WTC11 (cell line): ENCODE results near the gene CHI3L1. TPM values are rescaled to one million over a fixed set of nuclear protein-coding genes. Genes with fewer than 3 reads are reported as not detected.

Experiments used
- ATAC-seq: fragments of 200-7000 bp; cut with Tn5 transposase; 2 replicates; pipeline ENCODE4 v1.10.0; 2021; ENCODE audit warnings: mild to moderate bottlenecking, moderate library complexity
- CTCF ChIA-PET: fragments of 300-600 bp; sonication (Branson Sonifier 250); formaldehyde crosslinking; loops from one replicate; lab custom pipeline; 2021; ENCODE audit warnings: antibody characterized with exemption; lab: Charles Lee
- POLR2A ChIA-PET: fragments of 350-600 bp; sonication (Branson Sonifier 250); formaldehyde crosslinking; loops from one replicate; lab custom pipeline; 2021; ENCODE audit warnings: antibody characterized with exemption; lab: Charles Lee
- DNase-seq: peaks from one replicate; pipeline ENCODE4 v3.0.0; 2021; ENCODE audit warnings: low spot score
- H3K27ac Mint-ChIP-seq: 2 replicates; pipeline ENCODE4 v1.8.0; 2021; ENCODE audit warnings: mixed read lengths
- H3K27me3 Mint-ChIP-seq: 2 replicates; pipeline ENCODE4 v1.8.0; 2021; ENCODE audit warnings: low read depth, mild to moderate bottlenecking, moderate library complexity, mixed read lengths
- H3K36me3 Mint-ChIP-seq: 2 replicates; pipeline ENCODE4 v1.8.0; 2021; ENCODE audit warnings: mixed read lengths
- H3K4me1 Mint-ChIP-seq: 2 replicates; pipeline ENCODE4 v1.8.0; 2022; ENCODE audit warnings: mixed read lengths
- H3K4me3 Mint-ChIP-seq: 2 replicates; pipeline ENCODE4 v1.8.0; 2021; ENCODE audit warnings: mild to moderate bottlenecking, moderate library complexity, mixed read lengths
- H3K9me3 Mint-ChIP-seq: 2 replicates; pipeline ENCODE4 v1.8.0; 2021; ENCODE audit warnings: mixed read lengths
- CBFB ChIP-seq: sonication (generic); formaldehyde crosslinking; IDR thresholded peaks from 2 replicates; pipeline ENCODE4 v1.8.1; 2022; ENCODE audit warnings: mild to moderate bottlenecking, low read depth, missing genetic modification reagents
- CREM ChIP-seq: sonication (generic); formaldehyde crosslinking; IDR thresholded peaks from 2 replicates; pipeline ENCODE4 v1.8.1; 2022; ENCODE audit warnings: mild to moderate bottlenecking, missing genetic modification reagents, moderate library complexity
- ETV6 ChIP-seq: sonication (generic); formaldehyde crosslinking; IDR thresholded peaks from 2 replicates; pipeline ENCODE4 v1.8.1; 2022; ENCODE audit warnings: mild to moderate bottlenecking, missing genetic modification reagents
- FOXJ3 ChIP-seq: sonication (generic); formaldehyde crosslinking; IDR thresholded peaks from 2 replicates; pipeline ENCODE4 v1.9.0; 2021; ENCODE audit warnings: missing genetic modification reagents, mild to moderate bottlenecking, borderline replicate concordance
- FOXK1 ChIP-seq: sonication (generic); formaldehyde crosslinking; IDR thresholded peaks from 2 replicates; pipeline ENCODE4 v1.8.0; 2022; ENCODE audit warnings: mild to moderate bottlenecking, moderate library complexity, missing genetic modification reagents
- GRHL2 ChIP-seq: fragments of 250-450 bp; sonication (Bioruptor Pico); IDR thresholded peaks from 2 replicates; pipeline ENCODE4 v1.8.0; 2022; ENCODE audit warnings: mild to moderate bottlenecking, moderate library complexity; ENCODE audit not compliant: insufficient replicate concordance, severe bottlenecking
- NR1H2 ChIP-seq: sonication (generic); formaldehyde crosslinking; IDR thresholded peaks from 2 replicates; pipeline ENCODE4 v1.9.0; 2021; ENCODE audit warnings: mild to moderate bottlenecking, moderate library complexity, missing genetic modification reagents
- SMAD3 ChIP-seq: sonication (generic); formaldehyde crosslinking; IDR thresholded peaks from 2 replicates; pipeline ENCODE4 v1.8.0; 2022; ENCODE audit warnings: missing genetic modification reagents, mild to moderate bottlenecking, borderline replicate concordance
- SOX15 ChIP-seq: fragments of 250-450 bp; sonication (Bioruptor Pico); IDR thresholded peaks from 2 replicates; pipeline ENCODE4 v1.9.0; 2021; ENCODE audit warnings: mild to moderate bottlenecking
- TP53 ChIP-seq: sonication (generic); formaldehyde crosslinking; IDR thresholded peaks from 2 replicates; pipeline ENCODE4 v1.8.1; 2023; ENCODE audit warnings: mild to moderate bottlenecking, missing genetic modification reagents
- ZNF219 ChIP-seq: sonication (generic); formaldehyde crosslinking; IDR thresholded peaks from 2 replicates; pipeline ENCODE4 v1.8.0; 2023; ENCODE audit warnings: missing genetic modification reagents, mild to moderate bottlenecking, borderline replicate concordance
- ZNF263 ChIP-seq: sonication (generic); formaldehyde crosslinking; IDR thresholded peaks from 2 replicates; pipeline ENCODE4 v1.8.1; 2022; ENCODE audit warnings: low read depth, mild to moderate bottlenecking, moderate library complexity, missing genetic modification reagents
- ZNF317 ChIP-seq: sonication (generic); formaldehyde crosslinking; IDR thresholded peaks from 2 replicates; pipeline ENCODE4 v1.8.1; 2023; ENCODE audit warnings: low read depth, mild to moderate bottlenecking, moderate library complexity, missing genetic modification reagents, borderline replicate concordance
- ZNF423 ChIP-seq: fragments of 250-450 bp; sonication (Bioruptor Pico); IDR thresholded peaks from 2 replicates; pipeline ENCODE4 v2.1.2; 2022; ENCODE audit warnings: mild to moderate bottlenecking, moderate library complexity
- total RNA-seq: library from RNA; stranded (reverse); gene quantifications from 3 replicates; pipeline ENCODE4 v1.2.3, GENCODE V29; 2021
- TF ChIP-seq, protein P1 (sequence below): fragments of 200-600 bp; IDR thresholded peaks from 2 replicates; pipeline ENCODE4 v1.8.0; 2022; ENCODE audit warnings: antibody characterized with exemption
- TF ChIP-seq, protein P2 (sequence below): sonication (generic); formaldehyde crosslinking; IDR thresholded peaks from 2 replicates; pipeline ENCODE4 v1.8.1; 2022; ENCODE audit warnings: mild to moderate bottlenecking, moderate library complexity, missing genetic modification reagents
- TF ChIP-seq, protein P3 (sequence below): fragments of 250-450 bp; sonication (Bioruptor Pico); IDR thresholded peaks from 2 replicates; pipeline ENCODE4 v1.9.0; 2021; ENCODE audit warnings: mild to moderate bottlenecking
- TF ChIP-seq, protein P4 (sequence below): sonication (generic); formaldehyde crosslinking; IDR thresholded peaks from 2 replicates; pipeline ENCODE4 v1.8.0; 2022; ENCODE audit warnings: mild to moderate bottlenecking, missing genetic modification reagents
- TF ChIP-seq, protein P5 (sequence below): sonication (generic); formaldehyde crosslinking; IDR thresholded peaks from 2 replicates; pipeline ENCODE4 v1.8.1; 2023; ENCODE audit warnings: mild to moderate bottlenecking, missing genetic modification reagents

Gene CHI3L1
- total RNA-seq, 1 experiment from 2014 or later = 0.24 TPM

DNA sequence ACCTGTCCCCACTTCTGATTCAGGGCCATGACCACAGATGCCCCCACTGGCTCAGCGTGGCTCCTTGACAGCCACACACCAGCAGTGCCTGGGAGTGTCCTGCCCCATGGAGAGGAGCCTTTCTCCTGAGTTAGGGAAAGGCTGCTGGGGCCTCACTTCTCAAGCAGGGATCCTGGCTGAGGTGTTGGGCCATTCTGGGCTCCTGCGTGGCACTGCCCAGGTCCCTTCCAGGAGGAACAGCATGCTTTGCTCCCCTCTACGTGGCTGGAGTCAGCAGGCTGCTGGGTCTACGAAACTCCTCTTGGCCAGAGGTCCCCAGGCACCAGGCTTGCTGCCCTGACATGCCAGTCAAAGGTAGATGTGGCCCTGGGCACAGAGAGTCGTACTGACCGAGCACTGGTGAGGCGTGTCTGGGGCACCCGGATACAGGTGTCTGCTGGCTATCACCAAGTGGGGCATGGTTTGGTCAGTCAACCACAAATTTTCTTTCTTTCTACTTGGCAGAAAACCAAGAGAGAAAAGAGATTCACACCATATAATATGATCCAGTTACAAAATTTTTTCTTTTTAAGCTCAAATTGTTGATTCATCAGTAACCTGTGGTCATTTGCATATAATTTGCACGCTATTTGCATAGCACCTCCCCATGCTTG lies 54.8 kb downstream of the CHI3L1 start:
- H3K4me1 Mint-ChIP-seq = peaks cover 27% of the 10 kb centered on the region
- TF ChIP-seq ZNF423 (CRISPR knock-in tag) = no peak
- ChIA-PET CTCF (interaction anchor here (0.6 to 11.1 kb wide), 8 partner anchors 8 to 136 kb away, joined by 3 to 184 read pairs (median 14); no protein-coding TSS in a partner anchor), POLR2A (no interaction called here)
- peaks cover 30% of the 10 kb centered on the region for H3K27me3 Mint-ChIP-seq
- DNase-seq = no peak
- H3K36me3 Mint-ChIP-seq = no peaks in the 10 kb centered on the region
- ATAC-seq = no peak
- H3K4me3 Mint-ChIP-seq = no peak overlapping the region
- H3K27ac Mint-ChIP-seq = no peak overlapping the region
- H3K9me3 Mint-ChIP-seq = no peaks in the 10 kb centered on the region

DNA sequence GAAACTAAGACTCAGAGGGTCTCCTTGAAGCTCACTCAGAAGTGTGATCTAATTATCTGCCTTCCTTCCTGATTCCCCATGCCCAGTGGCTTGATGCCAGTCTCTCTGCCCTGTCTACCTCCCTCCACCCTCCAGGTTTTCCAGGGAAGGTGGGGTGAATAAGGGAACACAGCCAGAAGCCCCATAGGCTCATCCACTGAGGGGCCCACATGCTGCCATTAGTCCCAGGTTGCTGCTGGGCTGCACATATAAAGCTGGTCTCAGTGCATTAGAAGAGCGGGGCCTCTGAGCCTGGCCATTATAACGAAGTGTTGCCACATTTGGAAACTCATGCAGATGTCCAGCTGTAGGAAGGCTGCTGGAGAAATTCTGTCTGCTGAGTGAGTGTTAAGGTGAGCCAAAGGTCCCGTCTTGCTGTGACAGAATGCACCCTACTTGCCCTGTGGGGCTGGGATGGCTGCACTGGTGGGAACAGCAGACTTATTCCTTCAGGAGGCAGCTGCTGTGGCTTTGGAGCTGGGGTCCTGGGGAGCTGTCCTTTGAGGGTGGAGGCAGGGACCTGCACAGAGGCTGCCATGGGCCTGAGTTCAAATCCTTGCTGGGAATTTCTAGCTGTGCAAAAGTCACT lies 56.0 kb downstream of the CHI3L1 start:
- no peak for ATAC-seq
- H3K27me3 Mint-ChIP-seq = peaks cover 37% of the 10 kb centered on the region
- TF ChIP-seq GRHL2 = no peak
- no peak for TF ChIP-seq ZNF263 (CRISPR knock-in tag)
- no peak for TF ChIP-seq ZNF219 (CRISPR knock-in tag)
- TF ChIP-seq NR1H2 (CRISPR knock-in tag) = no peak
- TF ChIP-seq ETV6 = no peak
- TF ChIP-seq TP53 = no peak
- TF ChIP-seq SOX15 (CRISPR knock-in tag) = no peak
- no peak for TF ChIP-seq SMAD3
- TF ChIP-seq, protein P1, sequence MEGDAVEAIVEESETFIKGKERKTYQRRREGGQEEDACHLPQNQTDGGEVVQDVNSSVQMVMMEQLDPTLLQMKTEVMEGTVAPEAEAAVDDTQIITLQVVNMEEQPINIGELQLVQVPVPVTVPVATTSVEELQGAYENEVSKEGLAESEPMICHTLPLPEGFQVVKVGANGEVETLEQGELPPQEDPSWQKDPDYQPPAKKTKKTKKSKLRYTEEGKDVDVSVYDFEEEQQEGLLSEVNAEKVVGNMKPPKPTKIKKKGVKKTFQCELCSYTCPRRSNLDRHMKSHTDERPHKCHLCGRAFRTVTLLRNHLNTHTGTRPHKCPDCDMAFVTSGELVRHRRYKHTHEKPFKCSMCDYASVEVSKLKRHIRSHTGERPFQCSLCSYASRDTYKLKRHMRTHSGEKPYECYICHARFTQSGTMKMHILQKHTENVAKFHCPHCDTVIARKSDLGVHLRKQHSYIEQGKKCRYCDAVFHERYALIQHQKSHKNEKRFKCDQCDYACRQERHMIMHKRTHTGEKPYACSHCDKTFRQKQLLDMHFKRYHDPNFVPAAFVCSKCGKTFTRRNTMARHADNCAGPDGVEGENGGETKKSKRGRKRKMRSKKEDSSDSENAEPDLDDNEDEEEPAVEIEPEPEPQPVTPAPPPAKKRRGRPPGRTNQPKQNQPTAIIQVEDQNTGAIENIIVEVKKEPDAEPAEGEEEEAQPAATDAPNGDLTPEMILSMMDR = no peak
- TF ChIP-seq ZNF317 (CRISPR knock-in tag) = no peak
- no peak for TF ChIP-seq CREM
- TF ChIP-seq, protein P2, sequence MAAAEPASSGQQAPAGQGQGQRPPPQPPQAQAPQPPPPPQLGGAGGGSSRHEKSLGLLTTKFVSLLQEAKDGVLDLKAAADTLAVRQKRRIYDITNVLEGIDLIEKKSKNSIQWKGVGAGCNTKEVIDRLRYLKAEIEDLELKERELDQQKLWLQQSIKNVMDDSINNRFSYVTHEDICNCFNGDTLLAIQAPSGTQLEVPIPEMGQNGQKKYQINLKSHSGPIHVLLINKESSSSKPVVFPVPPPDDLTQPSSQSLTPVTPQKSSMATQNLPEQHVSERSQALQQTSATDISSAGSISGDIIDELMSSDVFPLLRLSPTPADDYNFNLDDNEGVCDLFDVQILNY = no peak
- TF ChIP-seq FOXK1 (CRISPR knock-in tag) = no peak
- H3K36me3 Mint-ChIP-seq = no peaks in the 10 kb centered on the region
- ChIA-PET CTCF (interaction anchor here (1.0 to 11.1 kb wide), 7 partner anchors 12 to 213 kb away, joined by 3 to 190 read pairs (median 128); no protein-coding TSS in a partner anchor), POLR2A (no interaction called here)
- no peak overlapping the region for H3K4me3 Mint-ChIP-seq
- H3K27ac Mint-ChIP-seq = no peak overlapping the region
- H3K9me3 Mint-ChIP-seq = no peaks in the 10 kb centered on the region
- no peak for DNase-seq
- H3K4me1 Mint-ChIP-seq = peaks cover 38% of the 10 kb centered on the region

DNA sequence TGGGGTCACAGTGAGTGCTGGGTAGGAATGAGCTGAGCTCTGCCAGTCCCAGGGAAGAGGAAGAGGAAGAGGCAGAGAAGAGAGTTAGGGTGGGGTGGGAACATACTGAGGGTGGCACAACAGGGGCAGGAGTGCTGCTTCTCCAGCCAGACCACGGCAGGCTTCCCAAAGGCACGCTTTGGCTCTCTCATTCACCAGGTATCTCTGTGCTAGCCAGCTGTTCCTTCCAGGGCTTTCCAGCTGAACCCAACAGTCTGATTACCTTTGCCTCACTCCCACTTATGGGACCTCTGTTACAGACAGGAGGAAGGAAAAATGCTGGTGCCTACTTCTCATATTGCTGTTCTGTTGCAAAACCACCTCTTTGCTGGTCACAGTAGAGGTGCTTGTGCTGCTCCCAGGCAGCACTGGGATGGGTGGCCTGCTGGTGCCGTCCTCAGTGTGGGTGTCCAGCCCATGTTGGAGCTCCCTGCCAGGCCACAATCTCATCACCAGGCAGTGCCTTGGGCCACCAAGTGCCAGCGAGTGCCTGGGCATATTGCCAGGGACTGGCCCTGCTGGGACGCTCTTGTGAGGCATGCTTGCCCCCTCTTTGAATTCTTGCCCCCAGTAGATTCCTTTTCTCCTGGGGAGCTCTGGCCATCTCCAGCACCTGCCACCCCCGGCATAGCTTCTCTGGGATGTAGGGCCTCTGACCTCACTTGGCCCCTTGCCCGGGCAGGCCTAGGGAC lies 56.8 kb downstream of the CHI3L1 start:
- peaks cover 38% of the 10 kb centered on the region for H3K4me1 Mint-ChIP-seq
- CTCF ChIA-PET = interaction anchor here (4.4 to 11.1 kb wide), 8 partner anchors 11 to 138 kb away, joined by 25 to 190 read pairs (median 110); partner anchors contain the start of gene MYOG
- no peaks in the 10 kb centered on the region for H3K9me3 Mint-ChIP-seq
- ATAC-seq = no peak
- POLR2A ChIA-PET = interaction anchor here (1.2 kb wide), 1 partner anchor 12 kb away, joined by 3 read pairs; no protein-coding TSS in a partner anchor
- peaks cover 37% of the 10 kb centered on the region for H3K27me3 Mint-ChIP-seq
- no peak overlapping the region for H3K27ac Mint-ChIP-seq
- peak overlapping the region; percentile 67; the same call in 1 of the 2 replicates for H3K4me3 Mint-ChIP-seq
- DNase-seq = no peak
- no peaks in the 10 kb centered on the region for H3K36me3 Mint-ChIP-seq
- TF ChIP-seq, protein P3, sequence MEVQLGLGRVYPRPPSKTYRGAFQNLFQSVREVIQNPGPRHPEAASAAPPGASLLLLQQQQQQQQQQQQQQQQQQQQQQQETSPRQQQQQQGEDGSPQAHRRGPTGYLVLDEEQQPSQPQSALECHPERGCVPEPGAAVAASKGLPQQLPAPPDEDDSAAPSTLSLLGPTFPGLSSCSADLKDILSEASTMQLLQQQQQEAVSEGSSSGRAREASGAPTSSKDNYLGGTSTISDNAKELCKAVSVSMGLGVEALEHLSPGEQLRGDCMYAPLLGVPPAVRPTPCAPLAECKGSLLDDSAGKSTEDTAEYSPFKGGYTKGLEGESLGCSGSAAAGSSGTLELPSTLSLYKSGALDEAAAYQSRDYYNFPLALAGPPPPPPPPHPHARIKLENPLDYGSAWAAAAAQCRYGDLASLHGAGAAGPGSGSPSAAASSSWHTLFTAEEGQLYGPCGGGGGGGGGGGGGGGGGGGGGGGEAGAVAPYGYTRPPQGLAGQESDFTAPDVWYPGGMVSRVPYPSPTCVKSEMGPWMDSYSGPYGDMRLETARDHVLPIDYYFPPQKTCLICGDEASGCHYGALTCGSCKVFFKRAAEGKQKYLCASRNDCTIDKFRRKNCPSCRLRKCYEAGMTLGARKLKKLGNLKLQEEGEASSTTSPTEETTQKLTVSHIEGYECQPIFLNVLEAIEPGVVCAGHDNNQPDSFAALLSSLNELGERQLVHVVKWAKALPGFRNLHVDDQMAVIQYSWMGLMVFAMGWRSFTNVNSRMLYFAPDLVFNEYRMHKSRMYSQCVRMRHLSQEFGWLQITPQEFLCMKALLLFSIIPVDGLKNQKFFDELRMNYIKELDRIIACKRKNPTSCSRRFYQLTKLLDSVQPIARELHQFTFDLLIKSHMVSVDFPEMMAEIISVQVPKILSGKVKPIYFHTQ = no peak
- TF ChIP-seq, protein P4, sequence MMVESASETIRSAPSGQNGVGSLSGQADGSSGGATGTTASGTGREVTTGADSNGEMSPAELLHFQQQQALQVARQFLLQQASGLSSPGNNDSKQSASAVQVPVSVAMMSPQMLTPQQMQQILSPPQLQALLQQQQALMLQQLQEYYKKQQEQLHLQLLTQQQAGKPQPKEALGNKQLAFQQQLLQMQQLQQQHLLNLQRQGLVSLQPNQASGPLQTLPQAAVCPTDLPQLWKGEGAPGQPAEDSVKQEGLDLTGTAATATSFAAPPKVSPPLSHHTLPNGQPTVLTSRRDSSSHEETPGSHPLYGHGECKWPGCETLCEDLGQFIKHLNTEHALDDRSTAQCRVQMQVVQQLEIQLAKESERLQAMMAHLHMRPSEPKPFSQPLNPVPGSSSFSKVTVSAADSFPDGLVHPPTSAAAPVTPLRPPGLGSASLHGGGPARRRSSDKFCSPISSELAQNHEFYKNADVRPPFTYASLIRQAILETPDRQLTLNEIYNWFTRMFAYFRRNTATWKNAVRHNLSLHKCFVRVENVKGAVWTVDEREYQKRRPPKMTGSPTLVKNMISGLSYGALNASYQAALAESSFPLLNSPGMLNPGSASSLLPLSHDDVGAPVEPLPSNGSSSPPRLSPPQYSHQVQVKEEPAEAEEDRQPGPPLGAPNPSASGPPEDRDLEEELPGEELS (CRISPR knock-in tag) = no peak
- no peak for TF ChIP-seq CBFB (CRISPR knock-in tag)
- no peak for TF ChIP-seq FOXJ3 (CRISPR knock-in tag)
- TF ChIP-seq, protein P5, sequence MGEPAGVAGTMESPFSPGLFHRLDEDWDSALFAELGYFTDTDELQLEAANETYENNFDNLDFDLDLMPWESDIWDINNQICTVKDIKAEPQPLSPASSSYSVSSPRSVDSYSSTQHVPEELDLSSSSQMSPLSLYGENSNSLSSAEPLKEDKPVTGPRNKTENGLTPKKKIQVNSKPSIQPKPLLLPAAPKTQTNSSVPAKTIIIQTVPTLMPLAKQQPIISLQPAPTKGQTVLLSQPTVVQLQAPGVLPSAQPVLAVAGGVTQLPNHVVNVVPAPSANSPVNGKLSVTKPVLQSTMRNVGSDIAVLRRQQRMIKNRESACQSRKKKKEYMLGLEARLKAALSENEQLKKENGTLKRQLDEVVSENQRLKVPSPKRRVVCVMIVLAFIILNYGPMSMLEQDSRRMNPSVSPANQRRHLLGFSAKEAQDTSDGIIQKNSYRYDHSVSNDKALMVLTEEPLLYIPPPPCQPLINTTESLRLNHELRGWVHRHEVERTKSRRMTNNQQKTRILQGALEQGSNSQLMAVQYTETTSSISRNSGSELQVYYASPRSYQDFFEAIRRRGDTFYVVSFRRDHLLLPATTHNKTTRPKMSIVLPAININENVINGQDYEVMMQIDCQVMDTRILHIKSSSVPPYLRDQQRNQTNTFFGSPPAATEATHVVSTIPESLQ (CRISPR knock-in tag) = no peak
